Measurements from ENCODE around the gene HMGXB4.

DNA sequence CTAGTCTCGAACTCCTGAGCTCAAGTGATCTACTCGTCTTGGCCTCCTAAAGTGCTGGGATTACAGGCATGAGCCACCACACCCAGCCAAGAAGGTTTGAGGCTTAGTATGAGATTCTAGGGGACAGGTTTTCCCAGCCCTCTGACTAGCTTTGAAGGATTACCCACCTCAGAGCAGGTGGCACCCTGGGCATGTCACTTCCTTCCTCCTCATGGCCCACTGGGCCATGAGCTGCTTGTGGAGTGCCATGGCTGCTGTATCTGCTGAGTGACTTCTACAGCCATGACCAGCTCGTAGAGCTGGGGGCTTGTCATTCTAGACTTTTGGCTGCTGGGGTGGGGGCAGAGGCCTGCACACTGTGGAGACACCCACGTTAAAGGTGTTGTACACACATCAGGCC is 67.5 kb downstream of the HMGXB4 start:
- TF ChIP-seq, protein P1, sequence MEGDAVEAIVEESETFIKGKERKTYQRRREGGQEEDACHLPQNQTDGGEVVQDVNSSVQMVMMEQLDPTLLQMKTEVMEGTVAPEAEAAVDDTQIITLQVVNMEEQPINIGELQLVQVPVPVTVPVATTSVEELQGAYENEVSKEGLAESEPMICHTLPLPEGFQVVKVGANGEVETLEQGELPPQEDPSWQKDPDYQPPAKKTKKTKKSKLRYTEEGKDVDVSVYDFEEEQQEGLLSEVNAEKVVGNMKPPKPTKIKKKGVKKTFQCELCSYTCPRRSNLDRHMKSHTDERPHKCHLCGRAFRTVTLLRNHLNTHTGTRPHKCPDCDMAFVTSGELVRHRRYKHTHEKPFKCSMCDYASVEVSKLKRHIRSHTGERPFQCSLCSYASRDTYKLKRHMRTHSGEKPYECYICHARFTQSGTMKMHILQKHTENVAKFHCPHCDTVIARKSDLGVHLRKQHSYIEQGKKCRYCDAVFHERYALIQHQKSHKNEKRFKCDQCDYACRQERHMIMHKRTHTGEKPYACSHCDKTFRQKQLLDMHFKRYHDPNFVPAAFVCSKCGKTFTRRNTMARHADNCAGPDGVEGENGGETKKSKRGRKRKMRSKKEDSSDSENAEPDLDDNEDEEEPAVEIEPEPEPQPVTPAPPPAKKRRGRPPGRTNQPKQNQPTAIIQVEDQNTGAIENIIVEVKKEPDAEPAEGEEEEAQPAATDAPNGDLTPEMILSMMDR (IDR thresholded peaks at IDR 0.05; ENCODE audit: insufficient read depth, low read depth, low read length) = no peak
- TF ChIP-seq EZH2 (IDR thresholded peaks at IDR 0.05; ENCODE audit: insufficient read depth, low read length) = no peak
